GM12878 (cell line): ENCODE data around the gene PRKAR2B. TPM values are rescaled to one million over a fixed set of nuclear protein-coding genes. Genes with fewer than 3 reads are reported as not detected.

Source experiments
- ATAC-seq: fragments of 200-7000 bp; cut with Tn5 transposase; 3 replicates; pipeline ENCODE4 v1.9.1; 2020; ENCODE audit warnings: mild to moderate bottlenecking, moderate library complexity
- BruUV-seq: library from RNA; stranded (reverse); fragments of 400-500 nt; replicated peaks from 2 replicates; lab custom pipeline; 2021; lab: Mats Ljungman, UMichigan
- CTCF ChIA-PET: fragments of 300-600 bp; sonication (Branson Sonifier 250); formaldehyde crosslinking; extraction: SDS; loops from one replicate; lab custom pipeline; 2021; ENCODE audit warnings: inconsistent platforms; lab: Yijun Ruan, JAX
- POLR2A ChIA-PET: fragments of 350-600 bp; formaldehyde crosslinking; extraction: SDS; loops from one replicate; lab custom pipeline; 2021; ENCODE audit warnings: inconsistent platforms; lab: Charles Lee
- RAD21 ChIA-PET: fragments of 300-600 bp; sonication (Branson Sonifier 250); formaldehyde crosslinking; loops from one replicate; lab custom pipeline; 2023; ENCODE audit warnings: antibody characterized with exemption; ENCODE audit not compliant: unreplicated experiment; lab: Charles Lee
- SMC1A ChIA-PET: fragments of 300-600 bp; sonication (Branson Sonifier 250); formaldehyde crosslinking; loops from one replicate; lab custom pipeline; 2023; ENCODE audit not compliant: unreplicated experiment, uncharacterized antibody; lab: Charles Lee
- DNase-seq: peaks from one replicate; pipeline ENCODE4 v3.0.0-alpha.2; 2011; ENCODE audit warnings: low read depth, low spot score
- FAIRE-seq: peaks from 3 replicates; lab custom pipeline; 2011; peaks lifted over from hg19 to GRCh38; lab: Jason Lieb, UNC
- H2AFZ ChIP-seq: 2 replicates; pipeline ENCODE4 v1.6.0; 2011; ENCODE audit warnings: low read depth, low read length, control low read depth; ENCODE audit not compliant: control insufficient read depth
- H3K27ac ChIP-seq: 2 replicates; pipeline ENCODE4 v1.5.1; 2011; ENCODE audit warnings: control low read depth; ENCODE audit not compliant: control insufficient read depth, insufficient read depth
- H3K27me3 ChIP-seq, 2 experiments: replicated peaks in 1 of 2; 2 replicates each; pipeline versions ENCODE4 v1.6.0 to v1.6.1; 2011; ENCODE audit warnings: low read length in 1 of 2; ENCODE audit not compliant: control insufficient read depth in 2 of 2, insufficient read depth in 2 of 2
- H3K36me3 ChIP-seq, 2 experiments: 2 replicates each; pipeline ENCODE4 v1.5.1; 2011; ENCODE audit warnings: low read length in 1 of 2; ENCODE audit not compliant: control insufficient read depth in 2 of 2, insufficient read depth in 2 of 2
- H3K4me1 ChIP-seq: 2 replicates; pipeline ENCODE4 v1.6.1; 2011; ENCODE audit warnings: mild to moderate bottlenecking, low read length, moderate library complexity, mixed read lengths; ENCODE audit not compliant: control insufficient read depth, insufficient read depth
- H3K4me2 ChIP-seq: 2 replicates; pipeline ENCODE4 v1.6.0; 2011; ENCODE audit warnings: control low read depth; ENCODE audit not compliant: control insufficient read depth, insufficient read depth
- H3K4me3 ChIP-seq: fragments of 200-600 bp; sonication (generic); 2 replicates; pipeline ENCODE4 v1.5.1; 2016
- H3K79me2 ChIP-seq: 2 replicates; pipeline ENCODE4 v1.6.0; 2011; ENCODE audit warnings: low read length; ENCODE audit not compliant: control insufficient read depth, insufficient read depth
- H3K9ac ChIP-seq: 2 replicates; pipeline ENCODE4 v1.8.0; 2011; ENCODE audit warnings: low read length, control low read depth, mixed read lengths; ENCODE audit not compliant: control insufficient read depth, insufficient read depth
- H3K9me3 ChIP-seq: replicated peaks from 3 replicates; pipeline ENCODE4 v1.5.1; 2011; ENCODE audit warnings: mild to moderate bottlenecking, low read length; ENCODE audit not compliant: control insufficient read depth, insufficient read depth
- H4K20me1 ChIP-seq: 2 replicates; pipeline ENCODE4 v1.6.0; 2011; ENCODE audit not compliant: control insufficient read depth, insufficient read depth
- BCL3 ChIP-seq: IDR thresholded peaks from 2 replicates; pipeline ENCODE4 v1.6.1; 2011; ENCODE audit warnings: borderline replicate concordance, low read depth, mild to moderate bottlenecking, moderate library complexity, low read length; ENCODE audit not compliant: insufficient read depth, poor library complexity, severe bottlenecking
- EED ChIP-seq: sonication (generic); IDR thresholded peaks from 2 replicates; pipeline ENCODE4 v1.6.1; 2016; ENCODE audit warnings: antibody characterized with exemption, low read depth
- MAX ChIP-seq: IDR thresholded peaks from 2 replicates; pipeline ENCODE4 v1.6.1; 2012; ENCODE audit warnings: low read depth, low read length, improper control_type of control experiment
- POU2F2 ChIP-seq: IDR thresholded peaks from 3 replicates; pipeline ENCODE4 v1.6.1; 2011; ENCODE audit warnings: low read depth, mild to moderate bottlenecking, low read length, borderline replicate concordance
- TCF3 ChIP-seq: IDR thresholded peaks from 2 replicates; pipeline ENCODE4 v1.6.1; 2012; ENCODE audit warnings: low read depth, mild to moderate bottlenecking, low read length, borderline replicate concordance; ENCODE audit not compliant: insufficient read depth
- WGBS: methylation state at CpG from one replicate; pipeline ENCODE4 v1.1.6; 2016; ENCODE audit warnings: low lambda C conversion rate; ENCODE audit not compliant: insufficient replicate concordance, insufficient coverage; ENCODE audit errors: missing lambda C conversion rate; 5-methylcytosine and 5-hydroxymethylcytosine counted together
- in situ Hi-C: fragments of 300-500 bp; cut with MboI; formaldehyde crosslinking; loops from 9 replicates; pipeline ENCODE4 v1.14.3; 2018; ENCODE audit warnings: mixed read lengths
- intact Hi-C: fragments of 100-400 bp; cut with micrococcal nuclease; formaldehyde crosslinking; loops from one replicate; pipeline ENCODE4 v1.14.2; 2022; ENCODE audit not compliant: unreplicated experiment
- polyA plus RNA-seq, 11 experiments: library from polyadenylated mRNA; depleted of rRNA in 4 of 11; unstranded in 6 of 11; stranded (reverse) in 5 of 11; fragments of >200 nt; fragmentation: Nextera tagmentation in 4 of 11; fragmentation: Illumina TruSeq in 1 of 11; extraction: Ambion mirVana in 4 of 11; extraction: Trizol in 1 of 11; gene quantifications; 1 replicate in 1 of 11; 2 replicates in 10 of 11; pipeline versions ENCODE4 v1.2.1 to v1.2.3, GENCODE V29; 2011 to 2016; ENCODE audit warnings: inconsistent platforms in 2 of 11, missing spikeins in 2 of 11, low read depth in 1 of 11
- total RNA-seq, 4 experiments: library from RNA; depleted of rRNA in 3 of 4; stranded (reverse); fragments of >200 nt in 3 of 4; fragmentation: Illumina TruSeq in 1 of 4; extraction: Trizol in 1 of 4; gene quantifications; 2 replicates each; pipeline versions ENCODE4 v1.2.1 to v1.2.3, GENCODE V29; 2013 to 2021

PRKAR2B gene
- total and polyA plus RNA-seq, 10 of the 15 experiments (the other 5 are each of a cell fraction or from before 2014, with no cell fraction given) = 0.01 to 0.18 (median 0.04) TPM; not detected in 4

GRCh38 chr7:107203607-107204006 is 159.1 kb downstream of the PRKAR2B start:
- CTCF ChIA-PET = interaction anchor here (0.7 to 4.1 kb wide), 4 partner anchors 8 to 298 kb away, joined by 3 to 21 read pairs (median 10); partner anchors contain the start of gene HBP1

More at GRCh38 chr7:107203607-107204006, 159.1 kb downstream of the PRKAR2B start:
- in situ Hi-C loops (loop anchor here (10.0 kb wide), 1 partner anchor 521 kb away; no protein-coding TSS in a partner anchor), intact Hi-C loops (loop anchor here (5.0 kb wide), 1 partner anchor 674 kb away; no protein-coding TSS in a partner anchor)
- Histone ChIP-seq H3K4me3 (no peak overlapping the region), H3K9me3 (no peaks in the 10 kb centered on the region), H3K27me3 (no peaks in the 10 kb centered on the region), H3K4me1 (no peaks in the 10 kb centered on the region), H3K4me2 (no peak overlapping the region), H2AFZ (no peak overlapping the region), H3K27ac (no peak overlapping the region), H3K79me2 (no peaks in the 10 kb centered on the region), H4K20me1 (no peaks in the 10 kb centered on the region), H3K9ac (no peak overlapping the region), H3K36me3 (peaks cover 0 to 11% of the 10 kb centered on the region in 2 experiments; a peak in 2 of 4 replicates)
- RAD21 ChIA-PET = interaction anchor here (1.2 kb wide), 1 partner anchor 298 kb away, joined by 3 read pairs; no protein-coding TSS in a partner anchor
- TF ChIP-seq TCF3 (no peak), POU2F2 (no peak), MAX (no peak), EED (no peak), BCL3 (no peak)
- ATAC-seq (no peak), FAIRE-seq (no peak), DNase-seq (no peak)
- POLR2A ChIA-PET = no interaction called here
- SMC1A ChIA-PET = interaction anchor here (0.8 to 2.6 kb wide), 5 partner anchors 9 to 29 kb away, joined by 3 to 10 read pairs (median 4); no protein-coding TSS in a partner anchor
- WGBS = 99% methylated on average over 7 of the region's 7 CpGs
- no TSS peak for BruUV-seq
